Spinal cord (tissue), 10 donors: Measurements from ENCODE around the gene MTOR. TPM values are rescaled to one million over a fixed set of nuclear protein-coding genes. Genes with fewer than 3 reads are reported as not detected.

Source experiments
- DNase-seq, 6 donors: peaks; one replicate each; pipeline versions ENCODE4 v3.0.0 to v3.0.0-alpha.2; 2013 to 2015; ENCODE audit warnings: low spot score in 6 of 6, low read depth in 4 of 6
- H3K27ac ChIP-seq: one replicate; pipeline ENCODE4 v1.5.1; 2013; ENCODE audit warnings: low read depth, low read length, control low read depth
- H3K27me3 ChIP-seq: one replicate; pipeline ENCODE4 v1.6.1; 2013; ENCODE audit warnings: low read length; ENCODE audit not compliant: control insufficient read depth, insufficient read depth
- H3K36me3 ChIP-seq: one replicate; pipeline ENCODE4 v1.6.1; 2013; ENCODE audit warnings: low read length; ENCODE audit not compliant: control insufficient read depth, insufficient read depth
- H3K4me1 ChIP-seq: one replicate; pipeline ENCODE4 v1.6.1; 2013; ENCODE audit warnings: low read length; ENCODE audit not compliant: control insufficient read depth, insufficient read depth
- H3K4me3 ChIP-seq: one replicate; pipeline ENCODE4 v1.5.1; 2013; ENCODE audit warnings: low read depth, low read length, control low read depth
- H3K9me3 ChIP-seq: one replicate; pipeline ENCODE4 v1.6.1; 2013; ENCODE audit warnings: low read length; ENCODE audit not compliant: control insufficient read depth, insufficient read depth
- WGBS: methylation state at CpG from one replicate; pipeline ENCODE4 v1.1.5; 2013; ENCODE audit warnings: missing lambda C conversion rate; ENCODE audit not compliant: insufficient coverage; 5-methylcytosine and 5-hydroxymethylcytosine counted together
- polyA plus RNA-seq, 2 donors: library from polyadenylated mRNA; unstranded; fragments of 120-200 nt; gene quantifications; one replicate each; pipeline ENCODE4 v1.2.1, GENCODE V29; 2013; ENCODE audit not compliant: insufficient read length in 2 of 2
- total RNA-seq, 2 donors: library from RNA; depleted of rRNA in 1 of 2; stranded (reverse); fragments of 120-200 nt in 1 of 2; fragments of >200 nt in 1 of 2; gene quantifications; one replicate each; pipeline versions ENCODE4 v1.2.3 to v1.2.4, GENCODE V29; 2013 to 2014
- donor health status: healthy.

Gene MTOR
- total and polyA plus RNA-seq, 4 donors = 44.2 to 50.8 (median 47.6) TPM

DNA sequence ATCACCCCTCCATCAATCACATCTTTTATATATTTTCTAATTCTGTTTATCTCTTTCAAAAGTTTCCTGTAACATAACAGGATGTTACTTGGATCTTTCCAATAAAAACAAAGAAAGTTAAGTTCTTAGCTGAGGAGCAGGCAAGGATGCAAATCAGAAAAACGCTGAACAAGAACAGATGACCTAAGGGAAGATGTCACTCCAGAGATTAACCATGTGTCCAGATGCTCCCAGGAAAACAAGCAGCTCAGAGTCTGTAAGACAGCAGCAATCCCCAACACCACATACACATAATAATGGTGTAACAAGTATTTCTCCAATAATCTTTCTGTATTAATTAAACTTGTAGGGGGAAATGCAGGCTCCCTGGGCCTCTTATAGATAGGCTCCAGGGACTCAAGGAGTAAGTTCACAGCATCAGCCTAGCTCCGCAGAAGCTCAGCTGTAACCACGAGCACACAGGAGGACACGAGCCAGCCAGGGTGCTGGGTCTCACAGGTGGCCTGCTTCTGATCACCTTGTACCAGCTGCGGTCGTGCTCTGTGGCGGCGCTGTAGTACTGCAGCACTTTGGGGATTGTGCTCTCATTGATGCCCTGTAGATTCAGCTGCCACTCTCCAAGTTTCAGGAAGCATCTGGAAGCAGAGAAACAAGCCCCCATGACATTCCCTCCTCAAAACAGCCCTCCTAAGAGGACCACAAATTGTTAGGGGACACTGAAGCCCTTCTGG, 129.6 kb downstream of the MTOR start:
- H3K4me1 ChIP-seq = peaks cover 8% of the 10 kb centered on the region
- DNase-seq = no peak
- no peaks in the 10 kb centered on the region for H3K9me3 ChIP-seq
- H3K36me3 ChIP-seq = peaks cover 54% of the 10 kb centered on the region
- 93% methylated on average over 7 of the region's 8 CpGs for WGBS
- no peaks in the 10 kb centered on the region for H3K27me3 ChIP-seq
- no peak overlapping the region for H3K27ac ChIP-seq
- no peak overlapping the region for H3K4me3 ChIP-seq

DNA sequence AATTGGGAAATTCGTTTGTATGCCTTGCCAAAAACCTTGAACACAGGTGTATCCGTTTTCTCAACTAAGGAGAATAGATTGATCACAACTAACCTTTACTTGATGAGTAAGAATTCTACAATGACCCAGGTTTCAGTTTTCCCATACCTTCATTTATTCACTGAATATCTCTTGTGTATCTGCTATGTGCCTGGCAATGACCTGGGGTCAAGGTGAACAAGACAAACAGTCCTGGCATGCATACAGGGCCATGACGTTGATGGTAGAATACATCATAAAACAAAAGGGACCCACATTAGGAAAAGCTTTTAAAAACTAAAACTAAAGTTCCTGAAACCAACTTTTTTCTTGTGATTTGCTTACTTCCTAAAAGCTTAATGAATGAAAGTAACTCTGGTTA, 130.5 kb downstream of the MTOR start:
- H3K4me3 ChIP-seq = no peak overlapping the region
- peaks cover 63% of the 10 kb centered on the region for H3K36me3 ChIP-seq
- H3K27me3 ChIP-seq = no peaks in the 10 kb centered on the region
- 67% methylated on average over 1 of the region's 3 CpGs for WGBS
- H3K27ac ChIP-seq = no peak overlapping the region
- H3K4me1 ChIP-seq = peaks cover 8% of the 10 kb centered on the region
- DNase-seq = no peak
- no peaks in the 10 kb centered on the region for H3K9me3 ChIP-seq

DNA sequence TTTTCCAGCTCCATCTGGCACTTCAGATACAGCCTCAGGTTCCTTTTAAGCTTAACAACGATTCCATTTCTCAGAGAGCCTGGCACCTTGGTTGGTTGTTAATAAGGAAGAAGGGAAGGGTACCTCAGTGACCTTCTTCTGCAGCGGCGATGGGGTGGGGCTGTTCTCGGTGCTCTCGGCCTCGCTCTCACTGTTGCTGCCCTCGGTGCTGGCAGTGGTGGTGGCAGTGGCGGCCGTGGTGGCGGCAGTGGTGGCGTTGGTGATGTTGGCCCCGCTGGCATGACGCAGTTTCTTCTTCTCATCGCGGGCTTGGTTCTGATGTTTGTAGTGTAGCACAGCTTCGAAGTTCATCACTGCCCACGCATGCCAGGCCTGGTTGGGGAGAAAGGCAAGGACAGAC, 131.9 kb downstream of the MTOR start:
- WGBS = 98% methylated on average over 16 of the region's 17 CpGs
- no peak overlapping the region for H3K27ac ChIP-seq
- no peak overlapping the region for H3K4me3 ChIP-seq
- DNase-seq = no peak
- no peaks in the 10 kb centered on the region for H3K9me3 ChIP-seq
- peaks cover 8% of the 10 kb centered on the region for H3K4me1 ChIP-seq
- H3K36me3 ChIP-seq = peaks cover 68% of the 10 kb centered on the region
- H3K27me3 ChIP-seq = no peaks in the 10 kb centered on the region

DNA sequence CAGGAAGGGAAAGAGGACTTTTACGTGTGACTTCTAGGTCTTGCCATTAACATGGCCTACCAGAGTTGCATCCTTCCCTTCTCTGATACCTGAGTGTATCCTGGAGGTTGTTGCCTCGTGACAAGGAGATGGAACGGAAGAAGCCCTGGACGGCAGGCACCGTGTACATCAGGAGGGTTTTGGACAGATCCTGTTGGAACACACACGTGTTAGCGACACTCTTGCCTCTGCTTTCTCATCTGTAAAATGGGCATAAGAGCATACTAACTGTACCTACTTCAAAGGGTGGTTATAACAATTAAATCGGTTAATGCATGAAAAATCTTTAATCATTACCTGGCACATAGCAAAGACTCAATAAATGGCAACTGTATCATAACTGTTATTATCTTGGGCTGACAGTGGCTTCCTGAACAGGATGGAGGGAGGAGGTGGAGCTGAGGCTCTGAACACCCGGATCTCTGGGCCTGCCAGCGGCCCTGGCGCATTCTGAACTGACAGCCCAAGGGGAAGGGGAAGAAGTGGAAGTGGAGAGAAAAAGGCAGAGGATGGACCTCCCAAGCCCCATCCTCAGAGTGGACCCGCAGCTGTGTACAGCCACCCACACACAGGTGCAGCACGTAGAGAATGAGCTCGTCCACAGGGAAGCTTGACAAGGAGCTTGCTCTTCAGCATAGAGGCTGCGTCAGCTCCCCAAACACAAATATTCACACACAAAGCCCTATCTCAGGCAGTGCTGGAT, 132.5 kb downstream of the MTOR start:
- Histone ChIP-seq H3K4me3 (no peak overlapping the region), H3K27me3 (no peaks in the 10 kb centered on the region), H3K4me1 (peaks cover 8% of the 10 kb centered on the region), H3K9me3 (no peaks in the 10 kb centered on the region), H3K36me3 (peaks cover 74% of the 10 kb centered on the region), H3K27ac (no peak overlapping the region)
- WGBS = 89% methylated on average over 7 of the region's 15 CpGs
- no peak for DNase-seq

DNA sequence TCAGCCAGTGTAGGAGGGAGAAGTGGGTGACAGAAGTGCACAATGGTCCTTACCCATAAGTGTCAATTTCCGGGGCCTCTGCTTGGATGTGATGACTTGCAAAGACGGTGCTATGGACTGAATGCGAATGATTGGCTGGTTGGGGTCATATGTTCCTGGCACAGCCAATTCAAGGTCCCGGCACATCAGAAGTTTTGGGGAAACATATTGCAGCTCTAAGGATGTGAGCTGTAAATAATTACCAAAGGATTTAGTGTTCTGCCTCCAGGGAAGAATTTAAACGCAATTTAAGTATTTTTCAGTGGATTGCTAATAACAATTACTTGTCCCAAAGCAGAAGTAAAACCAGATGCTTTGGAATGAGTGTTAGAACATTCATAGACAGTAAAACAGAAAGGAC, 135.8 kb downstream of the MTOR start:
- Histone ChIP-seq H3K4me3 (no peak overlapping the region), H3K36me3 (peaks cover 91% of the 10 kb centered on the region), H3K9me3 (no peaks in the 10 kb centered on the region), H3K4me1 (no peaks in the 10 kb centered on the region), H3K27me3 (no peaks in the 10 kb centered on the region), H3K27ac (no peak overlapping the region)
- 81% methylated on average over 4 of the region's 5 CpGs for WGBS
- peak in 1 of 6 donors; percentile 68 for DNase-seq

DNA sequence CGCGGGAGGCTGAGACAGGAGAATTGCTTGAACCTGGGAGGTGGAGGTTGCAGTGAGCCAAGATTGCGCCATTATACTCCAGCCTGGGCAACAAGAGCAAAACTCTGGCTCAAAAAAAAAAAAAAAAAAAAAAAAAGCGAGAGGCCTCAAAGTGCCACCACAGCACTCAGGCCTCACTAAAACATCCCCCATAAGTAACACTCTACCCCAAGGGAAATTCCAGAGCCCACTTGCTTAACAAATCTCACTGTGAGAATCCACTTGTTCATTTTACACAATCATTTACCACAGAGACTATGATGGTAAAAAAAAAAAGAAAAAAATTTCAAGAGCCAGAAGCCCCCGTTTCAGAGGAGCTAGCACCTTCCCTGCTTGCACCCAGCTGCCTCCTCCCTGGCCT, 136.4 kb downstream of the MTOR start:
- Histone ChIP-seq H3K27me3 (no peaks in the 10 kb centered on the region), H3K27ac (no peak overlapping the region), H3K36me3 (peaks cover 88% of the 10 kb centered on the region), H3K9me3 (no peaks in the 10 kb centered on the region), H3K4me1 (no peaks in the 10 kb centered on the region), H3K4me3 (no peak overlapping the region)
- DNase-seq = no peak
- WGBS = 94% methylated on average over 3 of the region's 5 CpGs

DNA sequence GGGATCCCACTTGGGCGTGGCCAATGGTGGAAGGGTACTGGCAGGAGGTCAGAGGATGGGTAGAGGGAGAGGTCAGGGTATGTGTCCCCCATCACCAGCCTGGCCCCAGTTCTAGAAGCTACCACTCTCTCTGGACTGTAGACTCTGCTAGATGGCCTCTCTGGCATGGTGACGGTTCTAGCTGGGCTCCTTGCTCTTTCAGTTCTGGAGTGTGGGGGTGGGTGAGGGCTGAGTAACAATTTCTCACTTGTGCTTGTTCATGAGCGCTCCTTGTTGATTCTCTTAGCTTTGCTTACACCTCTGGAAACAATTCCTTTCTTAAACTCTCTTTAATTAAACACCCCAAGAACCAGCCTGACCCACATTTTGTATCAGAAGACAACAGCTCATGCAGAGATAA, 137.4 kb downstream of the MTOR start:
- no peak for DNase-seq
- H3K4me1 ChIP-seq = no peaks in the 10 kb centered on the region
- 40% methylated on average over 1 of the region's 3 CpGs for WGBS

DNA sequence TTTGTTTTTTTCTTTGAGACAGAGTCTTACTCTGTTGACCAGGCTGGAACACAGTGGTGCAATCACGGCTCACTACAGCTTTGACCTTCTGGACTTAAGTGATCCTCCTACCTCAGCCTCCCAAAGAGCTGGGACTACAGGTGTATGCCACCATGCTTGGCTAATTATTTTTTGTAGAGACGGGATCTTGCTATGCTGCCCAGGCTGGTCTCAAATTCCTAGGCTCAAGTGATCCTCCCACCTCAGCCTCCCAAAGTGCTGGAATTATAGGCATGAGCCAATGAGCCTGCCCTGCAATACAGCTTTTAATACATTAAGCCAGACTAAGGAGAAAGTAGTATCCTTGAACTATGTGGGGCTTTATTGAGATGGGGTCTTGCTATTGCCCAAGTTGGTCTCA, 146.0 kb downstream of the MTOR start:
- Histone ChIP-seq H3K36me3 (peaks cover 60% of the 10 kb centered on the region), H3K27me3 (no peaks in the 10 kb centered on the region)

More for the DNA sequence above, 137.4 kb downstream of the MTOR start:
- H3K36me3 ChIP-seq = peaks cover 83% of the 10 kb centered on the region
- H3K27me3 ChIP-seq = no peaks in the 10 kb centered on the region
- no peaks in the 10 kb centered on the region for H3K9me3 ChIP-seq
- H3K4me3 ChIP-seq = no peak overlapping the region
- no peak overlapping the region for H3K27ac ChIP-seq

DNA sequence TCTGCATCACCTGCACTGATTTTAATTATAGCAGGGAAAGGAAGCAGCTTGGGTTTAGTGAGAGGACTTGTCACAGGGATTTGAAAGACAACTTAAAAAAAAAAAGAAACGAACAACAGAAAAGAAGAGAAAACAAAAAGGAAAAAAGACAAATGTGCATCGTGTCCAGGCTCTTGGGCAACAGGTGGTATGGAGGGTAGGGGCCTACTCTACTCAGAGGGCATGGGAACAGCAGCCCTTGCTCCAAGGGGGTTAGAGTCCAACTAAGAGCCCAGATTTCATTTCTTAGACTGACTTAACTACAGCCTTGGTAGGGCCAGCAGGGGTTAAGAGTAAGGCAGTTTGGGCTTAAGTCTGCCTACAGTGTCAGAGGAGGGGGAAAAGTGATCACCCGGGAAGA, 147.4 kb downstream of the MTOR start:
- WGBS = 60% methylated on average over 1 of the region's 3 CpGs
- Histone ChIP-seq H3K27ac (no peak overlapping the region), H3K36me3 (peaks cover 62% of the 10 kb centered on the region), H3K4me3 (no peak overlapping the region), H3K9me3 (no peaks in the 10 kb centered on the region), H3K4me1 (no peaks in the 10 kb centered on the region), H3K27me3 (no peaks in the 10 kb centered on the region)
- DNase-seq = no peak

More for the DNA sequence above, 146.0 kb downstream of the MTOR start:
- 100% methylated on average over 1 of the region's 2 CpGs for WGBS
- Histone ChIP-seq H3K27ac (no peak overlapping the region), H3K4me3 (no peak overlapping the region), H3K9me3 (no peaks in the 10 kb centered on the region), H3K4me1 (no peaks in the 10 kb centered on the region)
- no peak for DNase-seq
